Hepatocyte (in vitro differentiated cells): Measurements from ENCODE around the gene MYO1H. TPM values are rescaled to one million over a fixed set of nuclear protein-coding genes. Genes with fewer than 3 reads are reported as not detected.

Experiments
- DNase-seq: peaks from one replicate; pipeline ENCODE4 v3.0.0-alpha.2; 2016; ENCODE audit warnings: low spot score
- H2AFZ ChIP-seq: fragments of 200-600 bp; sonication (generic); 2 replicates; pipeline ENCODE4 v1.6.0; 2016; ENCODE audit warnings: antibody characterized with exemption, mild to moderate bottlenecking
- H3K27ac ChIP-seq: fragments of 200-600 bp; sonication (generic); 2 replicates; pipeline ENCODE4 v1.5.1; 2016; ENCODE audit warnings: mild to moderate bottlenecking
- H3K27me3 ChIP-seq: fragments of 200-600 bp; sonication (generic); 2 replicates; pipeline ENCODE4 v1.6.1; 2016
- H3K36me3 ChIP-seq: fragments of 200-600 bp; sonication (generic); replicated peaks from 2 replicates; pipeline ENCODE4 v1.5.1; 2016; ENCODE audit warnings: low read depth; ENCODE audit not compliant: insufficient read depth
- H3K4me1 ChIP-seq: fragments of 200-600 bp; sonication (generic); 2 replicates; pipeline ENCODE4 v1.5.1; 2016; ENCODE audit warnings: mild to moderate bottlenecking, moderate library complexity; ENCODE audit not compliant: insufficient read depth
- H3K4me2 ChIP-seq: fragments of 200-600 bp; sonication (generic); 2 replicates; pipeline ENCODE4 v1.6.0; 2016
- H3K4me3 ChIP-seq: fragments of 200-600 bp; sonication (generic); 2 replicates; pipeline ENCODE4 v1.5.1; 2016; ENCODE audit warnings: mild to moderate bottlenecking
- H3K79me2 ChIP-seq: fragments of 200-600 bp; sonication (generic); 2 replicates; pipeline ENCODE4 v1.6.0; 2017; ENCODE audit warnings: mild to moderate bottlenecking
- H3K9me2 ChIP-seq: fragments of 200-600 bp; sonication (generic); replicated peaks from 2 replicates; pipeline ENCODE4 v1.6.0; 2017; ENCODE audit warnings: mild to moderate bottlenecking; ENCODE audit not compliant: insufficient read depth
- H3K9me3 ChIP-seq: fragments of 200-600 bp; sonication (generic); 2 replicates; pipeline ENCODE4 v1.5.1; 2016; ENCODE audit warnings: low read depth, mild to moderate bottlenecking
- H4K20me1 ChIP-seq: fragments of 200-600 bp; sonication (generic); 2 replicates; pipeline ENCODE4 v1.6.0; 2016; ENCODE audit warnings: mild to moderate bottlenecking; ENCODE audit not compliant: insufficient read depth, poor library complexity, severe bottlenecking
- CTCF ChIP-seq: fragments of 200-600 bp; sonication (generic); IDR thresholded peaks from 2 replicates; pipeline ENCODE4 v1.5.1; 2016; ENCODE audit warnings: antibody characterized with exemption, mild to moderate bottlenecking; ENCODE audit not compliant: poor library complexity
- EZH2 ChIP-seq: fragments of 200-600 bp; sonication (generic); IDR thresholded peaks from 2 replicates; pipeline ENCODE4 v1.6.1; 2016; ENCODE audit warnings: antibody characterized with exemption, mild to moderate bottlenecking, borderline replicate concordance
- EZH2phosphoT487 ChIP-seq: fragments of 200-600 bp; sonication (generic); IDR thresholded peaks from one replicate; pipeline ENCODE4 v1.6.1; 2018; ENCODE audit warnings: antibody characterized with exemption, mild to moderate bottlenecking, low read depth, moderate library complexity; ENCODE audit not compliant: unreplicated experiment, severe bottlenecking
- WGBS: methylation state at CpG from one replicate; pipeline ENCODE4 v1.1.6; 2016; ENCODE audit warnings: low lambda C conversion rate; ENCODE audit errors: missing lambda C conversion rate; 5-methylcytosine and 5-hydroxymethylcytosine counted together
- polyA plus RNA-seq: library from polyadenylated mRNA; unstranded; fragments of >200 nt; fragmentation: Nextera tagmentation; extraction: Ambion mirVana; gene quantifications from 2 replicates; pipeline ENCODE4 v1.2.1, GENCODE V29; 2016
- total RNA-seq: library from RNA; depleted of rRNA; stranded (reverse); fragments of >200 nt; gene quantifications from 2 replicates; pipeline ENCODE4 v1.2.3, GENCODE V29; 2014

The MYO1H gene
- total and polyA plus RNA-seq, 2 experiments from 2014 or later = not detected

DNA sequence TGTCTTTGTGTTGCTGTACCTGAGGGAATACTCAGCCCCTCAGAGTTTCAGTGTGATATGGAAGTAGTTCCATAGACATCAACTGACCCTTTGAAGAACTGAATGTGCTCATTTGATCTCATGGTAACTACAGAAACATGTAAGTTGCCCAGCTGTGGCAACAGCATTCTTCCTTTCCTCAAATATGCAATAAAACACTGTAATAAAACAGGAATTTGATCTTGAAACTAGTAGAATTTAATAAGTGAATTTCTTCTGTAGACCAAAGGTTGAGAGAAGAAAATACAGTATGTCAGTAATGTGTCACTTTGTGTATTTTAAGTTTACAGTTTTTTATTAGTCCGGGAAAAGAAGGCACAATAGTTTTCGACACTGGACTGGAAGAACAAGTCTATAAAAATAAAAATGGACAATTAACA is 97.5 kb downstream of the MYO1H start:
- Histone ChIP-seq H3K79me2 (peaks cover 2% of the 10 kb centered on the region), H3K9me2 (no peaks in the 10 kb centered on the region), H2AFZ (no peak overlapping the region), H3K36me3 (no peaks in the 10 kb centered on the region), H4K20me1 (no peaks in the 10 kb centered on the region), H3K4me2 (no peak overlapping the region), H3K4me3 (no peak overlapping the region), H3K27me3 (no peaks in the 10 kb centered on the region), H3K9me3 (no peaks in the 10 kb centered on the region), H3K27ac (no peak overlapping the region), H3K4me1 (no peaks in the 10 kb centered on the region)
- TF ChIP-seq EZH2 (no peak), CTCF (no peak), EZH2phosphoT487 (no peak)
- 65% methylated on average over 2 of the region's 2 CpGs for WGBS
- no peak for DNase-seq

DNA sequence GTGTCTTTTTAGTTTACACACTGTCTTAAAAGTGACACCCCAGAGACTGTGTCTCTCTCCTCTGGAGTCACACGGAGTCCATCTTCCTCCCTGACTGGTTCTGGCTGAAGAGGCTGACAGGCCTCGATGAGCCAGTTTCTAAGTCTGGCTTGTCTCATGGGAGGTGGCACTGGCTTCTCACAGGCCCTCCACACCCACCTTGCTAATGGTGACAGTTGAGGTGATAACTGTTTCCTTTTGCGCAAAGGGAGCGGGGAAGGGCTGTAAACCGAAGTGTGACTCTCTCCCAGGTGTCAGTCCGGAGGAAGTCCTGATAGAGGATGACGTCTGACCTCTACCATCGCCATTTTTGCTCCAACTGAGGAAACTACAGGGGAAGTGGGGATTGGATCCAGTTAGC is 99.2 kb downstream of the MYO1H start:
- H2AFZ ChIP-seq = no peak overlapping the region
- no peaks in the 10 kb centered on the region for H4K20me1 ChIP-seq
- WGBS = 94% methylated on average over 8 of the region's 8 CpGs
- TF ChIP-seq CTCF (no peak), EZH2phosphoT487 (no peak), EZH2 (no peak)
- H3K27ac ChIP-seq = no peak overlapping the region
- H3K4me2 ChIP-seq = no peak overlapping the region
- no peaks in the 10 kb centered on the region for H3K9me2 ChIP-seq
- DNase-seq = no peak
- H3K27me3 ChIP-seq = no peaks in the 10 kb centered on the region
- peaks cover 2% of the 10 kb centered on the region for H3K79me2 ChIP-seq
- H3K36me3 ChIP-seq = no peaks in the 10 kb centered on the region
- H3K4me3 ChIP-seq = no peak overlapping the region
- H3K4me1 ChIP-seq = no peaks in the 10 kb centered on the region
- H3K9me3 ChIP-seq = no peaks in the 10 kb centered on the region

- no peak overlapping the region for H2AFZ ChIP-seq
- no peak for DNase-seq
- H3K36me3 ChIP-seq = no peaks in the 10 kb centered on the region
- no peak overlapping the region for H3K27ac ChIP-seq
- peaks cover 2% of the 10 kb centered on the region for H3K79me2 ChIP-seq
- TF ChIP-seq CTCF = no peak
- no peak for TF ChIP-seq EZH2phosphoT487
- TF ChIP-seq EZH2 = no peak
- no peaks in the 10 kb centered on the region for H3K9me3 ChIP-seq
- 86% methylated on average over 9 of the region's 9 CpGs for WGBS
- H3K4me2 ChIP-seq = no peak overlapping the region
- H4K20me1 ChIP-seq = no peaks in the 10 kb centered on the region
- no peak overlapping the region for H3K4me3 ChIP-seq
- no peaks in the 10 kb centered on the region for H3K9me2 ChIP-seq
- H3K27me3 ChIP-seq = no peaks in the 10 kb centered on the region
- H3K4me1 ChIP-seq = no peaks in the 10 kb centered on the region
Measured at GRCh38 chr12:109447482-109447881, 99.8 kb downstream of the MYO1H start.

GRCh38 chr12:109448272-109448671 is 100.6 kb downstream of the MYO1H start:
- Histone ChIP-seq H4K20me1 (no peaks in the 10 kb centered on the region), H3K27me3 (no peaks in the 10 kb centered on the region), H3K79me2 (peaks cover 2% of the 10 kb centered on the region), H3K9me3 (no peaks in the 10 kb centered on the region), H3K36me3 (no peaks in the 10 kb centered on the region), H3K4me2 (no peak overlapping the region), H3K4me3 (no peak overlapping the region), H2AFZ (no peak overlapping the region), H3K4me1 (no peaks in the 10 kb centered on the region), H3K27ac (no peak overlapping the region), H3K9me2 (no peaks in the 10 kb centered on the region)
- no peak for TF ChIP-seq CTCF
- no peak for TF ChIP-seq EZH2
- no peak for TF ChIP-seq EZH2phosphoT487
- 76% methylated on average over 5 of the region's 5 CpGs for WGBS
- DNase-seq = no peak
